ENCODE results near the gene HTT. TPM values are rescaled to one million over a fixed set of nuclear protein-coding genes. Genes with fewer than 3 reads are reported as not detected.

The HTT gene
- total and polyA plus RNA-seq, 2 of the 8 experiments (the other 6 are each of a cell fraction or from before 2014, with no cell fraction given), result 24.0 to 71.0 TPM

- no peaks in the 10 kb centered on the region for H3K36me3 ChIP-seq (ENCODE audit: control insufficient read depth in 2 of 4, insufficient read depth in 4 of 4, low read length in 3 of 4)
- no peak overlapping the region for H3K14ac ChIP-seq (ENCODE audit: insufficient read length)
- H2BK15ac ChIP-seq (ENCODE audit: low read length), result no peak overlapping the region
- H3K4me1 ChIP-seq (replicated peaks in 1 of 4; ENCODE audit: control insufficient read depth in 3 of 4, insufficient read depth in 4 of 4, low read length in 3 of 4), result peaks cover 0 to 7% (median 0%) of the 10 kb centered on the region in 4 experiments; a peak in 2 of 7 replicates
- no peaks in the 10 kb centered on the region for H3K79me2 ChIP-seq (ENCODE audit: control insufficient read depth in 1 of 2, insufficient read depth in 2 of 2, low read length in 2 of 2)
- no peak overlapping the region for H4K5ac ChIP-seq (ENCODE audit: insufficient read length, low read depth, low read length)
- no peaks in the 10 kb centered on the region for H3K23me2 ChIP-seq (ENCODE audit: low read depth, low read length)
- POLR2A ChIA-PET (ENCODE audit: partially characterized antibody), result no interaction called here
- H4K20me1 ChIP-seq (replicated peaks in 1 of 2; ENCODE audit: control insufficient read depth in 1 of 2, insufficient read depth in 2 of 2, low read length in 2 of 2), result peaks cover 0 to 1% of the 10 kb centered on the region in 2 experiments
- no peaks in the 10 kb centered on the region for H3K79me1 ChIP-seq (ENCODE audit: low read depth, low read length)
- H3K23ac ChIP-seq (ENCODE audit: insufficient read length), result no peak overlapping the region
- H3K4me3 ChIP-seq (ENCODE audit: extremely low read depth in 1 of 4, insufficient read depth in 2 of 4, low read depth in 3 of 4, low read length in 4 of 4), result no peak overlapping the region
- no peak overlapping the region for H4K8ac ChIP-seq (ENCODE audit: extremely low read depth, insufficient read depth, low read length)
- H3K27me3 ChIP-seq (replicated peaks in 1 of 4; ENCODE audit: control insufficient read depth in 3 of 4, extremely low read depth in 1 of 4, insufficient read depth in 3 of 4, low read length in 3 of 4), result no peaks in the 10 kb centered on the region
- no peak overlapping the region for H3K4me2 ChIP-seq (ENCODE audit: insufficient read depth in 1 of 2, low read depth in 2 of 2, low read length in 2 of 2)
- no peak overlapping the region for H2BK5ac ChIP-seq (ENCODE audit: low read depth, low read length)
- H3K18ac ChIP-seq (ENCODE audit: extremely low read depth, low read length), result no peak overlapping the region
- no peak overlapping the region for H3K4ac ChIP-seq (replicated peaks; ENCODE audit: insufficient read length, low read depth, low read length)
- H3K9me3 ChIP-seq (ENCODE audit: insufficient read depth in 2 of 2, low read depth in 1 of 2, low read length in 1 of 2), result no peaks in the 10 kb centered on the region
- no peak overlapping the region for H2BK120ac ChIP-seq (replicated peaks; ENCODE audit: low read depth, low read length)
- no peak overlapping the region for H4K91ac ChIP-seq (replicated peaks; ENCODE audit: insufficient read length, low read length)
- no peak overlapping the region for H3K27ac ChIP-seq (ENCODE audit: low read depth, low read length)
- H2BK20ac ChIP-seq (ENCODE audit: low read length), result no peak overlapping the region
- H2AK5ac ChIP-seq (ENCODE audit: low read depth, low read length), result no peak overlapping the region
- H3K56ac ChIP-seq (replicated peaks; ENCODE audit: insufficient read length, low read depth, low read length), result no peak overlapping the region
- H2AFZ ChIP-seq (ENCODE audit: low read length), result no peak overlapping the region
- H2BK12ac ChIP-seq (ENCODE audit: low read depth, low read length), result no peak overlapping the region
- 89% methylated on average over 28 of the region's 36 CpGs; no CpG with 5 or more reads in 1 of the 2 experiments for WGBS, 2 experiments (ENCODE audit: extremely low coverage in 1 of 2, insufficient coverage in 1 of 2, insufficient read length in 1 of 2, insufficient replicate concordance in 2 of 2, low coverage in 1 of 2, low lambda C conversion rate in 2 of 2, missing lambda C conversion rate in 1 of 2)
- CTCF ChIA-PET (ENCODE audit: partially characterized antibody), result interaction anchor here (0.9 to 2.6 kb wide), 3 partner anchors 15 to 225 kb away, joined by 3 to 11 read pairs (median 3); no protein-coding TSS in a partner anchor
- FAIRE-seq (no peak), DNase-seq (ENCODE audit: low read depth in 1 of 2, low spot score in 2 of 2) (peak in 1 of 2 experiments; percentile 22)
- no peak overlapping the region for H3K9ac ChIP-seq (replicated peaks in 1 of 4; ENCODE audit: extremely low read depth in 1 of 4, low read depth in 3 of 4, low read length in 3 of 4)
- TF ChIP-seq SP4 (IDR thresholded peaks at IDR 0.05; ENCODE audit: low read length), result no peak
Measured at GRCh38 chr4:3255611-3256186, 181.2 kb downstream of the HTT start.
